ENCODE measurements around the gene SLC2A13.

- no peak for TF ChIP-seq TAF1 (IDR thresholded peaks at IDR 0.05; ENCODE audit: low read depth)
- no peak for TF ChIP-seq TEAD4 (IDR thresholded peaks at IDR 0.05)
- no peak for TF ChIP-seq TCF12 (IDR thresholded peaks at IDR 0.05; ENCODE audit: low read depth)
These were observed 104.5 kb downstream of the SLC2A13 start for GRCh38 chr12:40001406-40001805.
